Smooth muscle cell (in vitro differentiated cells): Measurements from ENCODE around the gene HNRNPC. TPM values are rescaled to one million over a fixed set of nuclear protein-coding genes. Genes with fewer than 3 reads are reported as not detected.

Source experiments
- DNase-seq: peaks from one replicate; lab custom pipeline; 2025; ENCODE audit not compliant: unreplicated experiment; lab: John Stamatoyannopoulos, UW
- H2AFZ ChIP-seq: fragments of 200-600 bp; sonication (generic); 2 replicates; pipeline ENCODE4 v1.6.0; 2016; ENCODE audit warnings: antibody characterized with exemption, low read depth, mild to moderate bottlenecking
- H3F3A ChIP-seq: fragments of 200-600 bp; sonication (generic); 2 replicates; pipeline ENCODE4 v1.6.0; 2017; ENCODE audit warnings: antibody characterized with exemption, low read depth
- H3K27ac ChIP-seq: fragments of 200-600 bp; sonication (generic); 2 replicates; pipeline ENCODE4 v1.5.1; 2016; ENCODE audit warnings: low read depth, mild to moderate bottlenecking
- H3K27me3 ChIP-seq: fragments of 200-600 bp; sonication (generic); 2 replicates; pipeline ENCODE4 v1.6.1; 2016; ENCODE audit warnings: low read depth, mild to moderate bottlenecking
- H3K36me3 ChIP-seq: fragments of 200-600 bp; sonication (generic); 2 replicates; pipeline ENCODE4 v1.5.1; 2016; ENCODE audit warnings: low read depth
- H3K4me1 ChIP-seq: fragments of 200-600 bp; sonication (generic); 2 replicates; pipeline ENCODE4 v1.5.1; 2016; ENCODE audit warnings: low read depth
- H3K4me2 ChIP-seq: fragments of 200-600 bp; sonication (generic); 2 replicates; pipeline ENCODE4 v1.6.0; 2016; ENCODE audit warnings: mild to moderate bottlenecking
- H3K4me3 ChIP-seq: fragments of 200-600 bp; sonication (generic); 2 replicates; pipeline ENCODE4 v1.5.1; 2016; ENCODE audit warnings: mild to moderate bottlenecking
- H3K79me2 ChIP-seq: fragments of 200-600 bp; sonication (generic); 2 replicates; pipeline ENCODE4 v1.6.0; 2016; ENCODE audit warnings: low read depth, mild to moderate bottlenecking
- H3K9ac ChIP-seq: fragments of 200-600 bp; sonication (generic); 2 replicates; pipeline ENCODE4 v1.6.0; 2016; ENCODE audit warnings: low read depth
- H3K9me3 ChIP-seq: fragments of 200-600 bp; sonication (generic); replicated peaks from 2 replicates; pipeline ENCODE4 v1.5.1; 2016; ENCODE audit warnings: low read depth
- H4K20me1 ChIP-seq: fragments of 200-600 bp; sonication (generic); 2 replicates; pipeline ENCODE4 v1.6.0; 2016; ENCODE audit warnings: low read depth
- WGBS: methylation state at CpG from one replicate; pipeline ENCODE4 v1.1.7; 2016; ENCODE audit warnings: low lambda C conversion rate; 5-methylcytosine and 5-hydroxymethylcytosine counted together
- polyA plus RNA-seq: library from polyadenylated mRNA; unstranded; fragments of >200 nt; fragmentation: Nextera tagmentation; extraction: Ambion mirVana; gene quantifications from 2 replicates; pipeline ENCODE4 v1.2.1, GENCODE V29; 2016
- total RNA-seq: library from RNA; depleted of rRNA; stranded (reverse); fragments of >200 nt; gene quantifications from 2 replicates; pipeline ENCODE4 v1.2.3, GENCODE V29; 2014
- TF ChIP-seq, protein P1 (sequence below): fragments of 200-600 bp; sonication (generic); IDR thresholded peaks from 2 replicates; pipeline ENCODE4 v1.5.1; 2017; ENCODE audit warnings: borderline replicate concordance, mild to moderate bottlenecking, antibody characterized with exemption; ENCODE audit not compliant: insufficient read depth, poor library complexity, severe bottlenecking

Gene HNRNPC
- total and polyA plus RNA-seq, 2 experiments from 2014 or later, result 408 to 514 TPM

DNA sequence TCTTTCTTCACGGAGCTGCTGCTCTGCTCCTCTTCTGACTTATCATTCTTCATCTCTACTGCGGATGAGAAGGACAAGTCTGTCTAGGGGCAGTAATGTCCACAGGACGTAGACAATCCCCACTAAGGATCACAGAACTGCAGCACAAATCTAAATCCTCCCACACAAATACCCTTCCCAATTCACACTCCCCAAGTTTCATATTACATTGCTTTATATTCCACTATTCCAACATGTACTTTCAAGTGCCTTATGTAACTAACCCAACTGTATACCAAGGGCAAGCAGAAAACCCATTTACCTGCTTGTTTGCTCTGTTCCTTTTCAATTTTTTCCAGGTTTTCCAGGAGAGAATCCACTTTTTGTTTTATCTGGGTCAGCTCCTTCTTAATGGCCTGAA lies 57.7 kb downstream of the HNRNPC start:
- 89% methylated on average over 3 of the region's 3 CpGs for WGBS
- TF ChIP-seq, protein P1, sequence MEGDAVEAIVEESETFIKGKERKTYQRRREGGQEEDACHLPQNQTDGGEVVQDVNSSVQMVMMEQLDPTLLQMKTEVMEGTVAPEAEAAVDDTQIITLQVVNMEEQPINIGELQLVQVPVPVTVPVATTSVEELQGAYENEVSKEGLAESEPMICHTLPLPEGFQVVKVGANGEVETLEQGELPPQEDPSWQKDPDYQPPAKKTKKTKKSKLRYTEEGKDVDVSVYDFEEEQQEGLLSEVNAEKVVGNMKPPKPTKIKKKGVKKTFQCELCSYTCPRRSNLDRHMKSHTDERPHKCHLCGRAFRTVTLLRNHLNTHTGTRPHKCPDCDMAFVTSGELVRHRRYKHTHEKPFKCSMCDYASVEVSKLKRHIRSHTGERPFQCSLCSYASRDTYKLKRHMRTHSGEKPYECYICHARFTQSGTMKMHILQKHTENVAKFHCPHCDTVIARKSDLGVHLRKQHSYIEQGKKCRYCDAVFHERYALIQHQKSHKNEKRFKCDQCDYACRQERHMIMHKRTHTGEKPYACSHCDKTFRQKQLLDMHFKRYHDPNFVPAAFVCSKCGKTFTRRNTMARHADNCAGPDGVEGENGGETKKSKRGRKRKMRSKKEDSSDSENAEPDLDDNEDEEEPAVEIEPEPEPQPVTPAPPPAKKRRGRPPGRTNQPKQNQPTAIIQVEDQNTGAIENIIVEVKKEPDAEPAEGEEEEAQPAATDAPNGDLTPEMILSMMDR, result no peak

DNA sequence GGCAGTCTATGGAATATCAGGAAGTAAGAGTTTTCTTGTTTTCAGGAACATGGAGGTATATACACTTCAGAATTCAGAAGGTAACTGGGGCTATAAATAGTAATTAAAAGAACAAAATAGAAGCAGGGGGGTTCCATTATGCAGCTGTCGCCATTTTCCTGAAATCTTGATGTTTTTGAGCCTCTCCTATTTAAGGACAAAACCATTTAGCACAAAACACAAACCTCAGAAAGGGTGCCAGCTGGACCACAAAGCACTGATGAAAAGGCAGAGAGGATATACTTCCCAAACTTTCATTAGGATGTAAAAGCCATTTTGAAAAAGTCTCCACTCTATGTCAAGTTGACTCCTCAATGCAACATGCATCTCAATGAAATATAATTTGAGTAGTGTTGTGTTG lies 59.2 kb downstream of the HNRNPC start:
- Histone ChIP-seq H3K79me2 (peaks cover 45% of the 10 kb centered on the region), H3K9me3 (no peaks in the 10 kb centered on the region), H3K36me3 (peaks cover 30% of the 10 kb centered on the region), H3K27ac (no peak overlapping the region), H3K9ac (no peak overlapping the region), H2AFZ (no peak overlapping the region), H4K20me1 (peaks cover 99% of the 10 kb centered on the region), H3K27me3 (no peaks in the 10 kb centered on the region), H3K4me1 (peaks cover 13% of the 10 kb centered on the region), H3K4me3 (no peak overlapping the region), H3K4me2 (no peak overlapping the region), H3F3A (peaks cover 70% of the 10 kb centered on the region)
- TF ChIP-seq, protein P1, result no peak
- no peak for DNase-seq
- 100% methylated on average over 1 of the region's 1 CpG for WGBS

More for the DNA sequence above, 57.7 kb downstream of the HNRNPC start:
- Histone ChIP-seq H3K9ac (no peak overlapping the region), H3F3A (peaks cover 72% of the 10 kb centered on the region), H3K27me3 (no peaks in the 10 kb centered on the region), H3K4me2 (no peak overlapping the region), H3K4me1 (peaks cover 13% of the 10 kb centered on the region), H3K36me3 (peaks cover 33% of the 10 kb centered on the region), H3K27ac (no peak overlapping the region), H3K79me2 (peaks cover 59% of the 10 kb centered on the region), H3K9me3 (no peaks in the 10 kb centered on the region), H2AFZ (no peak overlapping the region), H4K20me1 (peaks cover 99% of the 10 kb centered on the region), H3K4me3 (no peak overlapping the region)
- no peak for DNase-seq

DNA sequence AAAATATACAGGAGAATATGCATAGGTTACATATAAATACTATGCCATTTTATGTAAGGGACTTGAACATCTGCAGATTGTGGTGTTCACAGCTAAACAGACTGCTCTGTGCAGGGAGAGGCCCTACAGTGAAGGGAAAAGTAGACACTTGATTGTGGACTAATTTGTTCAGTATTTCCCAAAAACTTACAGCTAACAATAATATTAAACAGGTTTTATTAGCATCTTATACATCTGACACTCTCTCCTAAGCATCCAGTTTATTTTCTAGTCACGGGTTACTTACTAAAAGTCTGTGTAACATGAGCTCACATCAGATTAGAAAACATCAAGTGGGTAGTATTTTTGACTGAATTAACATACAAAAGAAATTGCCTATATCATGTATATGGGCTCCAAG lies 60.1 kb downstream of the HNRNPC start:
- 93% methylated on average over 1 of the region's 1 CpG for WGBS
- Histone ChIP-seq H3K27ac (no peak overlapping the region), H3K36me3 (peaks cover 30% of the 10 kb centered on the region), H3K9ac (no peak overlapping the region), H4K20me1 (peaks cover 99% of the 10 kb centered on the region), H3K27me3 (no peaks in the 10 kb centered on the region), H3K9me3 (no peaks in the 10 kb centered on the region), H3K4me1 (peaks cover 13% of the 10 kb centered on the region), H3K79me2 (peaks cover 36% of the 10 kb centered on the region), H3F3A (peaks cover 70% of the 10 kb centered on the region), H2AFZ (no peak overlapping the region), H3K4me3 (no peak overlapping the region), H3K4me2 (no peak overlapping the region)
- DNase-seq, result no peak
- TF ChIP-seq, protein P1, result no peak

DNA sequence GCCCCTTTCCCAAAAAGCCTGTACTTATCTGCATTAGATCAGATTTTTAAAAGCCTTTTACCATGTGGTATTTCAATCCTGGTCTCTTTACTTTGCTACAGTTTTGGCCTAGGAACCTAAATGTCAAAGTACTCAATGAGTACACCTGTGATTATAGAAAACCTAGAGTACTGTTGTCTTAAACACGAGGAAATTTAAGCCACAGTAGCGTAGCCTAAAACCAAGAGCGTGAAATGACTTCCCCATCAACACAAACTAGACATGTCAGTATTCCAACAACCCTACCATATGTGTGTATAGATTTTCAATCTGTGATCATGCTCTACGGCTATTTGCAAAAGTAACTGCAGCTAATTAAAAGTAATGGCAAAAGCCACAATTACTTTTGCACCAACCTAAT lies 60.7 kb downstream of the HNRNPC start:
- TF ChIP-seq, protein P1, result no peak
- H4K20me1 ChIP-seq, result peaks cover 99% of the 10 kb centered on the region
- no peaks in the 10 kb centered on the region for H3K27me3 ChIP-seq
- no peak overlapping the region for H3K4me2 ChIP-seq
- DNase-seq, result no peak
- peaks cover 13% of the 10 kb centered on the region for H3K4me1 ChIP-seq
- no peak overlapping the region for H3K27ac ChIP-seq
- peaks cover 30% of the 10 kb centered on the region for H3K79me2 ChIP-seq
- H3F3A ChIP-seq, result peaks cover 71% of the 10 kb centered on the region
- WGBS, result 99% methylated on average over 4 of the region's 4 CpGs
- no peak overlapping the region for H3K9ac ChIP-seq
- H2AFZ ChIP-seq, result no peak overlapping the region
- no peaks in the 10 kb centered on the region for H3K9me3 ChIP-seq
- peaks cover 29% of the 10 kb centered on the region for H3K36me3 ChIP-seq
- no peak overlapping the region for H3K4me3 ChIP-seq
